GM18519 (cell line): ENCODE results near the gene CLCF1.

ENCODE experiments used
- ATAC-seq: cut with Tn5 transposase; IDR thresholded peaks from one replicate; pipeline ENCODE4 v1.9.1; 2021; ENCODE audit warnings: mild to moderate bottlenecking, moderate library complexity; ENCODE audit not compliant: unreplicated experiment, low FRiP score

Gene CLCF1

GRCh38 chr11:67364169-67364568 lies 9.2 kb downstream of the CLCF1 start:
- ATAC-seq: no peak

GRCh38 chr11:67357831-67358670 lies 15.3 kb downstream of the CLCF1 start:
- ATAC-seq: no peak

GRCh38 chr11:67356864-67357561 lies 16.4 kb downstream of the CLCF1 start:
- ATAC-seq: no peak

GRCh38 chr11:67356387-67356863 lies 17.0 kb downstream of the CLCF1 start:
- no peak for ATAC-seq

- ATAC-seq: no peak
Observed at GRCh38 chr11:67355794-67356386, 17.5 kb downstream of the CLCF1 start.

- ATAC-seq: no peak
Observed at GRCh38 chr11:67355023-67355793, 18.2 kb downstream of the CLCF1 start.

GRCh38 chr11:67354075-67355022 lies 19.0 kb downstream of the CLCF1 start:
- no peak for ATAC-seq

- ATAC-seq: peak; percentile 58
Observed at GRCh38 chr11:67353317-67354074, 19.9 kb downstream of the CLCF1 start, which contains the start of gene POLD4. TSS of gene POLD4 (minus strand) at chr11:67353546. CDS start at chr11:67353399, 147 bp downstream.

- ATAC-seq: peak; percentile 1
Observed at GRCh38 chr11:67352546-67353316, 20.7 kb downstream of the CLCF1 start.

- no peak for ATAC-seq
Observed at GRCh38 chr11:67351275-67352005, 22.0 kb downstream of the CLCF1 start.

GRCh38 chr11:67349928-67350465 lies 23.4 kb downstream of the CLCF1 start:
- no peak for ATAC-seq

- no peak for ATAC-seq
Observed at GRCh38 chr11:67349457-67349856, 23.9 kb downstream of the CLCF1 start.

GRCh38 chr11:67349036-67349435 lies 24.4 kb downstream of the CLCF1 start:
- no peak for ATAC-seq

GRCh38 chr11:67347964-67348749 lies 25.2 kb downstream of the CLCF1 start:
- no peak for ATAC-seq

GRCh38 chr11:67345920-67346819 lies 27.2 kb downstream of the CLCF1 start:
- ATAC-seq: no peak
